Upper lobe of left lung (tissue), 4 donors: ENCODE results near the gene COX4I2.

ENCODE experiments used
- POLR2A ChIP-seq, 4 donors: fragments of 450-650 bp; IDR thresholded peaks; one replicate each; pipeline ENCODE4 v1.5.1; 2016 to 2017; ENCODE audit warnings: antibody characterized with exemption in 4 of 4, mild to moderate bottlenecking in 2 of 4
- TF ChIP-seq, protein P1 (sequence below), 6 experiments: fragments of 450-650 bp in 4 of 6; fragments of 200-600 bp in 2 of 6; sonication (generic) in 2 of 6; IDR thresholded peaks; one replicate each; pipeline ENCODE4 v1.5.1; 2016 to 2019; ENCODE audit warnings: antibody characterized with exemption in 6 of 6

GRCh38 chr20:31681128-31681727 lies 43.5 kb downstream of the COX4I2 start:
- TF ChIP-seq, protein P1, sequence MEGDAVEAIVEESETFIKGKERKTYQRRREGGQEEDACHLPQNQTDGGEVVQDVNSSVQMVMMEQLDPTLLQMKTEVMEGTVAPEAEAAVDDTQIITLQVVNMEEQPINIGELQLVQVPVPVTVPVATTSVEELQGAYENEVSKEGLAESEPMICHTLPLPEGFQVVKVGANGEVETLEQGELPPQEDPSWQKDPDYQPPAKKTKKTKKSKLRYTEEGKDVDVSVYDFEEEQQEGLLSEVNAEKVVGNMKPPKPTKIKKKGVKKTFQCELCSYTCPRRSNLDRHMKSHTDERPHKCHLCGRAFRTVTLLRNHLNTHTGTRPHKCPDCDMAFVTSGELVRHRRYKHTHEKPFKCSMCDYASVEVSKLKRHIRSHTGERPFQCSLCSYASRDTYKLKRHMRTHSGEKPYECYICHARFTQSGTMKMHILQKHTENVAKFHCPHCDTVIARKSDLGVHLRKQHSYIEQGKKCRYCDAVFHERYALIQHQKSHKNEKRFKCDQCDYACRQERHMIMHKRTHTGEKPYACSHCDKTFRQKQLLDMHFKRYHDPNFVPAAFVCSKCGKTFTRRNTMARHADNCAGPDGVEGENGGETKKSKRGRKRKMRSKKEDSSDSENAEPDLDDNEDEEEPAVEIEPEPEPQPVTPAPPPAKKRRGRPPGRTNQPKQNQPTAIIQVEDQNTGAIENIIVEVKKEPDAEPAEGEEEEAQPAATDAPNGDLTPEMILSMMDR (IDR thresholded peaks at IDR 0.05): no peak
- TF ChIP-seq POLR2A (IDR thresholded peaks at IDR 0.05): no peak
